IMR-90 (cell line): Measurements from ENCODE around the gene PLOD3. TPM values are rescaled to one million over a fixed set of nuclear protein-coding genes. Genes with fewer than 3 reads are reported as not detected.

ENCODE experiments used
- ATAC-seq: fragments of 200-7000 bp; cut with Tn5 transposase; 2 replicates; pipeline ENCODE4 v1.9.1; 2020; ENCODE audit warnings: low read depth, mild to moderate bottlenecking, moderate library complexity
- BruUV-seq: library from RNA; stranded (reverse); fragments of 400-500 nt; replicated peaks from 2 replicates; lab custom pipeline; 2021; lab: Mats Ljungman, UMichigan
- CTCF ChIA-PET: fragments of 300-600 bp; formaldehyde crosslinking; extraction: SDS; loops from one replicate; lab custom pipeline; 2021; ENCODE audit warnings: antibody characterized with exemption; lab: Yijun Ruan, JAX
- POLR2A ChIA-PET: fragments of 300-600 bp; sonication (Branson Sonifier 250); formaldehyde crosslinking; loops from one replicate; lab custom pipeline; 2022; ENCODE audit warnings: antibody characterized with exemption; ENCODE audit not compliant: unreplicated experiment; lab: Charles Lee
- DNase-seq: peaks from one replicate; pipeline ENCODE4 v3.0.0; 2013
- H2AFZ ChIP-seq: replicated peaks from 2 replicates; pipeline ENCODE3; 2013; ENCODE audit warnings: low read length, mild to moderate bottlenecking; ENCODE audit not compliant: poor library complexity
- H2AK5ac ChIP-seq: 2 replicates; pipeline ENCODE4 v1.6.1; 2013; ENCODE audit warnings: low read depth, low read length, inconsistent platforms
- H2AK9ac ChIP-seq: replicated peaks from 2 replicates; pipeline ENCODE3; 2013; ENCODE audit warnings: mild to moderate bottlenecking, low read depth, low read length, moderate library complexity; ENCODE audit not compliant: poor library complexity
- H2BK120ac ChIP-seq: 2 replicates; pipeline ENCODE4 v1.6.1; 2013; ENCODE audit warnings: low read depth, low read length, inconsistent platforms
- H2BK15ac ChIP-seq: 3 replicates; pipeline ENCODE4 v1.6.1; 2013; ENCODE audit warnings: low read depth, low read length, inconsistent platforms
- H2BK20ac ChIP-seq: 2 replicates; pipeline ENCODE4 v1.6.1; 2013; ENCODE audit warnings: low read depth, mild to moderate bottlenecking, inconsistent platforms, low read length, moderate library complexity
- H2BK5ac ChIP-seq: 2 replicates; pipeline ENCODE4 v1.6.1; 2013; ENCODE audit warnings: mild to moderate bottlenecking, low read depth, low read length, inconsistent platforms; ENCODE audit not compliant: poor library complexity, severe bottlenecking
- H3K14ac ChIP-seq: replicated peaks from 2 replicates; pipeline ENCODE4 v1.6.1; 2013; ENCODE audit warnings: low read depth, low read length, inconsistent platforms
- H3K18ac ChIP-seq: 2 replicates; pipeline ENCODE4 v1.6.1; 2013; ENCODE audit warnings: low read depth, low read length, control low read depth
- H3K23ac ChIP-seq: 2 replicates; pipeline ENCODE4 v1.6.1; 2013; ENCODE audit warnings: low read depth, low read length, inconsistent platforms
- H3K27ac ChIP-seq: 2 replicates; pipeline ENCODE4 v1.5.1; 2013; ENCODE audit warnings: mild to moderate bottlenecking, control low read depth, low read length; ENCODE audit not compliant: insufficient read depth
- H3K27me3 ChIP-seq: 2 replicates; pipeline ENCODE4 v1.6.1; 2013; ENCODE audit warnings: low read length; ENCODE audit not compliant: control insufficient read depth, insufficient read depth
- H3K36me3 ChIP-seq: 2 replicates; pipeline ENCODE4 v1.6.1; 2013; ENCODE audit warnings: low read length, mixed read lengths; ENCODE audit not compliant: control insufficient read depth, insufficient read depth
- H3K4ac ChIP-seq: 2 replicates; pipeline ENCODE4 v1.6.1; 2013; ENCODE audit warnings: low read depth, low read length, inconsistent platforms
- H3K4me1 ChIP-seq: 2 replicates; pipeline ENCODE4 v1.6.1; 2013; ENCODE audit warnings: low read length, mixed read lengths; ENCODE audit not compliant: control insufficient read depth, insufficient read depth
- H3K4me2 ChIP-seq: 2 replicates; pipeline ENCODE4 v1.6.1; 2013; ENCODE audit warnings: low read depth, mild to moderate bottlenecking, control low read depth, low read length, moderate library complexity
- H3K4me3 ChIP-seq: 2 replicates; pipeline ENCODE4 v1.5.1; 2013; ENCODE audit warnings: low read depth, mild to moderate bottlenecking, control low read depth, low read length, moderate library complexity; ENCODE audit not compliant: insufficient read depth
- H3K56ac ChIP-seq: 2 replicates; pipeline ENCODE4 v1.6.1; 2013; ENCODE audit warnings: low read length, inconsistent platforms; ENCODE audit not compliant: insufficient read depth; ENCODE audit errors: extremely low read depth
- H3K79me1 ChIP-seq, 2 experiments: 2 replicates each; pipeline ENCODE4 v1.6.1; 2013; ENCODE audit warnings: low read length in 2 of 2, inconsistent platforms in 1 of 2, low read depth in 1 of 2
- H3K9ac ChIP-seq: 2 replicates; pipeline ENCODE4 v1.6.1; 2013; ENCODE audit warnings: low read depth, low read length, control low read depth
- H3K9me1 ChIP-seq: 2 replicates; pipeline ENCODE4 v1.6.1; 2013; ENCODE audit warnings: low read length, inconsistent platforms; ENCODE audit not compliant: insufficient read depth
- H3K9me3 ChIP-seq: 2 replicates; pipeline ENCODE4 v1.6.1; 2013; ENCODE audit warnings: low read length; ENCODE audit not compliant: control insufficient read depth, insufficient read depth
- H4K20me1 ChIP-seq: 2 replicates; pipeline ENCODE4 v1.6.1; 2013; ENCODE audit warnings: low read length, inconsistent platforms; ENCODE audit not compliant: insufficient read depth
- H4K5ac ChIP-seq: 2 replicates; pipeline ENCODE4 v1.6.1; 2013; ENCODE audit warnings: mild to moderate bottlenecking, low read depth, low read length, control low read depth
- H4K8ac ChIP-seq, 2 experiments: 2 replicates each; pipeline ENCODE4 v1.6.1; 2013; ENCODE audit warnings: low read depth in 2 of 2, low read length in 2 of 2, control low read depth in 1 of 2, inconsistent platforms in 1 of 2
- H4K91ac ChIP-seq: 2 replicates; pipeline ENCODE4 v1.6.1; 2013; ENCODE audit warnings: low read depth, low read length, inconsistent platforms; ENCODE audit not compliant: insufficient read depth
- BHLHE40 ChIP-seq: fragments of 150-350 bp; IDR thresholded peaks from 2 replicates; pipeline ENCODE4 v1.6.1; 2016; ENCODE audit warnings: mild to moderate bottlenecking, low read depth, low read length
- CEBPB ChIP-seq: IDR thresholded peaks from 2 replicates; pipeline ENCODE4 v1.6.1; 2012; ENCODE audit warnings: low read depth, low read length, improper control_type of control experiment
- CHD1 ChIP-seq: IDR thresholded peaks from 2 replicates; pipeline ENCODE4 v1.6.1; 2012; ENCODE audit warnings: low read depth, low read length, improper control_type of control experiment
- ELK1 ChIP-seq: fragments of 150-350 bp; IDR thresholded peaks from 2 replicates; pipeline ENCODE4 v1.6.1; 2016; ENCODE audit warnings: low read depth, mild to moderate bottlenecking, low read length, moderate library complexity, borderline replicate concordance
- FOS ChIP-seq: fragments of 150-350 bp; IDR thresholded peaks from 2 replicates; pipeline ENCODE4 v1.6.1; 2016; ENCODE audit warnings: low read depth, low read length
- NFE2L2 ChIP-seq: fragments of 150-350 bp; IDR thresholded peaks from 2 replicates; pipeline ENCODE4 v1.6.1; 2016; ENCODE audit warnings: low read depth, mild to moderate bottlenecking, low read length
- POLR2A ChIP-seq: IDR thresholded peaks from 2 replicates; pipeline ENCODE4 v1.6.1; 2012; ENCODE audit warnings: mild to moderate bottlenecking, low read depth, low read length
- RAD21 ChIP-seq: IDR thresholded peaks from 2 replicates; pipeline ENCODE4 v1.6.1; 2012; ENCODE audit warnings: low read length, improper control_type of control experiment
- RCOR1 ChIP-seq: IDR thresholded peaks from 2 replicates; pipeline ENCODE4 v1.6.1; 2012; ENCODE audit warnings: mild to moderate bottlenecking, low read length, improper control_type of control experiment; ENCODE audit not compliant: insufficient replicate concordance
- RFX5 ChIP-seq: IDR thresholded peaks from 2 replicates; pipeline ENCODE4 v1.8.0; 2012; ENCODE audit warnings: low read depth, mild to moderate bottlenecking, low read length, moderate library complexity
- SMC3 ChIP-seq: fragments of 150-350 bp; IDR thresholded peaks from 2 replicates; pipeline ENCODE4 v1.6.1; 2016; ENCODE audit warnings: low read depth, mild to moderate bottlenecking, antibody characterized with exemption, low read length, moderate library complexity
- WGBS, 2 experiments: methylation state at CpG; one replicate each; pipeline versions ENCODE4 v1.1.5 to v1.1.7; 2013; ENCODE audit warnings: missing lambda C conversion rate in 2 of 2; ENCODE audit not compliant: insufficient read length in 1 of 2; ENCODE audit errors: extremely low coverage in 2 of 2; 5-methylcytosine and 5-hydroxymethylcytosine counted together
- dilution Hi-C: fragments of 300-500 bp; cut with HindIII; formaldehyde crosslinking; loops from one replicate; pipeline ENCODE4 v1.14.3; 2018; ENCODE audit warnings: low sequenced_read_pairs; ENCODE audit not compliant: unreplicated experiment
- in situ Hi-C: fragments of 300-500 bp; cut with MboI; formaldehyde crosslinking; loops from 3 replicates; pipeline ENCODE4 v1.14.3; 2019; ENCODE audit warnings: low sequenced_read_pairs, inconsistent platforms, mixed read lengths
- intact Hi-C: fragments of 100-400 bp; cut with micrococcal nuclease; formaldehyde crosslinking; loops from 2 replicates; pipeline ENCODE4 v1.10.0; 2022
- polyA plus RNA-seq, 3 experiments: library from polyadenylated mRNA; depleted of rRNA; stranded (reverse); fragments of >200 nt; gene quantifications; 2 replicates each; pipeline ENCODE4 v1.2.3, GENCODE V29; 2012; ENCODE audit warnings: low replicate concordance in 1 of 3
- total RNA-seq: library from RNA; depleted of rRNA; stranded (reverse); fragments of >200 nt; gene quantifications from 2 replicates; pipeline ENCODE4 v1.2.3, GENCODE V29; 2012
- TF ChIP-seq, protein P1 (sequence below): conservative IDR thresholded peaks from 2 replicates; pipeline ENCODE4 v1.5.1; 2012; ENCODE audit warnings: mild to moderate bottlenecking, low read depth, low read length, improper control_type of control experiment

Gene PLOD3
- total and polyA plus RNA-seq, 2 of the 4 experiments (the other 2 are of a cell fraction): 21.7 to 159 TPM

DNA sequence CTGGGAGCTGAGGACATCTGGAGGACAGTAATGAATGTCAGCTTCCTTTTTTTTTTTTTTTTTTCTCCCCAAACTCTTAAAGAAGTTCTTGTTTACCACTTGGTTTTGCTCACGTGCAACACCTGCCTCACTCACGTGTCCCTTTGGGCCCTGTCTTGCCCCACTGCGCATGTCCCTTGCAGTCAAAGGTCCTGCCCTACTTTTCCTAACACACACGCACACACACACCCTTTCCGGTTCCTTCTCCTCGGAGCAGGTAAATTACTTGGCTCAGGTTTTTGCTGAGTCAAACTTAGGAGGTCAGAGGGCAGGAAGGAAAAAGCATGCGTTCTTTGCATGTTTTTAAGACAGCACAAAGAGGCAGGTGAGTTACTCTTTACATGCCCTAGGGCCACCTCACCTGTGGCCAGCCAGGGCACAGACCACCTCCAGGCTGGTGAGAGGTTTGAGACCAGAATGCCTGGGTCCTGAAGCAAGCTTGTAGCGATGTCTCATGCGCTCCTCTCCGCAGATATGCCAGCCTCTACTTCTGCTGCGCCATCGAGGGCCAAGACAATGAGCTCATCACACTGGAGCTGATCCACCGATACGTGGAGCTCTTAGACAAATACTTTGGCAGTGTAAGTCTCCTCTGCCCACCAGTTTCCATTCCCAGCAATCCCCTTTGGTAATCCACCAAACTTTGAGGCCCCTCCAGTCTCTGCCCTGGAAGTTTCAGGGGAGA, 60.4 kb downstream of the PLOD3 start (continued):
- no peak for TF ChIP-seq FOS

- intact Hi-C loops: no loop called here
- no peaks in the 10 kb centered on the region for H3K27me3 ChIP-seq
- dilution Hi-C loops: no loop called here
Measured at GRCh38 chr7:101156277-101156676, 61.1 kb downstream of the PLOD3 start.

More at GRCh38 chr7:101156277-101156676, 61.1 kb downstream of the PLOD3 start:
- peaks cover 7% of the 10 kb centered on the region; the same call in 1 of the 2 replicates for H4K20me1 ChIP-seq
- H3K18ac ChIP-seq: no peak overlapping the region
- H3K4me2 ChIP-seq: no peak overlapping the region
- no peaks in the 10 kb centered on the region for H3K9me3 ChIP-seq
- no peak overlapping the region for H2BK20ac ChIP-seq
- no peak overlapping the region for H2BK15ac ChIP-seq
- no CpG with 5 or more reads among the region's 6 CpGs for WGBS, 2 experiments
- ATAC-seq: no peak
- peak overlapping the region; percentile 9 for H2AK9ac ChIP-seq
- H3K79me1 ChIP-seq: peaks cover 10 to 38% of the 10 kb centered on the region in 2 experiments
- in situ Hi-C loops: no loop called here
- no peak overlapping the region for H3K9ac ChIP-seq
- no TSS peak for BruUV-seq
- peaks cover 3% of the 10 kb centered on the region for H3K9me1 ChIP-seq
- H2AK5ac ChIP-seq: no peak overlapping the region
- peaks cover 27% of the 10 kb centered on the region for H3K36me3 ChIP-seq
- no peak overlapping the region for H2BK5ac ChIP-seq
- no peak overlapping the region for H2BK120ac ChIP-seq
- CTCF ChIA-PET: interaction anchor here (0.6 to 2.8 kb wide), 5 partner anchors 12 to 126 kb away, joined by 3 to 10 read pairs (median 8); no protein-coding TSS in a partner anchor
- no peak overlapping the region for H3K14ac ChIP-seq
- no peak overlapping the region for H4K91ac ChIP-seq
- H3K4me3 ChIP-seq: no peak overlapping the region
- DNase-seq: no peak
- no peak overlapping the region for H2AFZ ChIP-seq
- H4K5ac ChIP-seq: no peak overlapping the region
- H3K27ac ChIP-seq: no peak overlapping the region
- H3K56ac ChIP-seq: no peak overlapping the region
- no peak overlapping the region; the same call in 1 of the 2 replicates for H3K4ac ChIP-seq
- H4K8ac ChIP-seq: no peak overlapping the region
- no peak for TF ChIP-seq ELK1
- no peak for TF ChIP-seq RCOR1
- no peak for TF ChIP-seq FOS
- TF ChIP-seq POLR2A: no peak
- TF ChIP-seq NFE2L2: no peak
- no peak for TF ChIP-seq CHD1
- TF ChIP-seq, protein P1, sequence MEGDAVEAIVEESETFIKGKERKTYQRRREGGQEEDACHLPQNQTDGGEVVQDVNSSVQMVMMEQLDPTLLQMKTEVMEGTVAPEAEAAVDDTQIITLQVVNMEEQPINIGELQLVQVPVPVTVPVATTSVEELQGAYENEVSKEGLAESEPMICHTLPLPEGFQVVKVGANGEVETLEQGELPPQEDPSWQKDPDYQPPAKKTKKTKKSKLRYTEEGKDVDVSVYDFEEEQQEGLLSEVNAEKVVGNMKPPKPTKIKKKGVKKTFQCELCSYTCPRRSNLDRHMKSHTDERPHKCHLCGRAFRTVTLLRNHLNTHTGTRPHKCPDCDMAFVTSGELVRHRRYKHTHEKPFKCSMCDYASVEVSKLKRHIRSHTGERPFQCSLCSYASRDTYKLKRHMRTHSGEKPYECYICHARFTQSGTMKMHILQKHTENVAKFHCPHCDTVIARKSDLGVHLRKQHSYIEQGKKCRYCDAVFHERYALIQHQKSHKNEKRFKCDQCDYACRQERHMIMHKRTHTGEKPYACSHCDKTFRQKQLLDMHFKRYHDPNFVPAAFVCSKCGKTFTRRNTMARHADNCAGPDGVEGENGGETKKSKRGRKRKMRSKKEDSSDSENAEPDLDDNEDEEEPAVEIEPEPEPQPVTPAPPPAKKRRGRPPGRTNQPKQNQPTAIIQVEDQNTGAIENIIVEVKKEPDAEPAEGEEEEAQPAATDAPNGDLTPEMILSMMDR: 0 out of 2 replicates have a peak, but pooled peaks have one; percentile 21
- TF ChIP-seq CEBPB: no peak
- TF ChIP-seq SMC3: no peak
- TF ChIP-seq BHLHE40: no peak
- TF ChIP-seq RAD21: 0 out of 2 replicates have a peak, but pooled peaks have one; percentile 7
- TF ChIP-seq RFX5: no peak
- H3K4me1 ChIP-seq: peaks cover 7% of the 10 kb centered on the region
- POLR2A ChIA-PET: interaction anchor here (0.6 kb wide), 2 partner anchors 10 to 48 kb away, joined by 5 to 11 read pairs; no protein-coding TSS in a partner anchor
- H3K23ac ChIP-seq: 0 out of 2 replicates have a peak overlapping the region, but pooled peaks have one; percentile 26
